ENCODE results near the gene GABRB1. TPM values are rescaled to one million over a fixed set of nuclear protein-coding genes. Genes with fewer than 3 reads are reported as not detected.
"Not testable (repeated sequence)": the region's sequence is repeated elsewhere in the genome, so short reads cannot be mapped to it uniquely, and the experiment has no call there.

The GABRB1 gene
- total RNA-seq, 1 donor from 2014 or later = 10.7 TPM

DNA sequence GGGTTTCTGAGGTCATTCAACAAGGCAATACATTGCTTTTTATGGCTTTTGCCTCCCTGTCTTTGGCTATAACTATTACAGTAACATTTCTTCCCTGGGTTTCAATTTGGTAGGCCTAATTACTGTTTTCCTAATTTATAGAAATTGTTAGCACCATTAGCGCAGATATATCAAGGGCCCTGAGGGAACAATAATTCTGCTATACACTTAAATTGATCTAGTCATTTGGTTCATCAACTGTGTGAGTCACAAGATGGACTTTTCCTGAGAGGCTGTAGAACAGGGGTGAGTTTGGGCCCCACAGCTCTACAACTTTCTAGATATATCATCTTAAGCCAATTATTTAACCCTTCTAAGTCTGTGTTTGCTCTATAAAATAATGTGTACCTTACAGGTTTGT, 324.2 kb downstream of the GABRB1 start:
- intact Hi-C loops (cut with DNase I) = no loop called here

DNA sequence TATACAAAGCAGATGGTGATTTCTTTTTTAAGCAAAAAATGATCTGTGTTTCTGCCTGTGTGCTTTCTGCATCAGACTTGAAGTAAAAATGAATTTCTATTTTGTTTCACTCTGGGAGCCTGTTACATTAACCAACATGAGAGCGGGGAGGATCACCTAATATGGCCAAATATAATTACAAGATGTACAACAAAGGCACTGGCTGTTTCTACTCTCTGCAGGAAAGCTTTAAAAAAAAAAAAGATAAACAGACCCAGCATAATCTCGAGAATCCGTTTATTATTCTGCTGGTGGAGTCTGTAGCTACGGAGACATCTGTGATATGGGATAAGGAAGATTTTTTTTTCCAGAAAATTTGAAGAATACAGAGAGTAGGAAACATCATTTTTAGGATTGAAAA, 328.5 kb downstream of the GABRB1 start:
- intact Hi-C loops (cut with DNase I) = no loop called here
- no peak for DNase-seq (ENCODE audit: low spot score)

More for the DNA sequence above, 324.2 kb downstream of the GABRB1 start:
- no peak for DNase-seq (ENCODE audit: low spot score)

DNA sequence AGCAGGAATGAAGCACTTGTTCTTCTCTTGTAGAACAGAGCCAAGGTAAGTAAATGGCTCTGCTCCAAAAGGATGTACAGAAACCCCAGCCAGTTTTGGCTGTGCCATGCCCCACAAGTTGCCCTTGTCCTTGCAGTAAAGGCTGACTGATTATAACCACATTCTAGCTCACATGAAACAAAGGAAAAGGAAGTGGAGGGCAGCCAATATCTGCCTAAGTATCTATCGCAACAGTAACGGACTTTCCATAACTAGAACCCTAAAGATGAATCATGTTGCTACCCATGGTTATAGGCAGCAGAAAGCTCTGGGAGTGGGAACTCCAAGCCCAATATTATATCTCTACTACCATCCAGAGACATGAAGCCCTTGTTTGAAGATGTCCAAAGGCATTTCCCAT, 336.4 kb downstream of the GABRB1 start:
- no peak for DNase-seq (ENCODE audit: low spot score)
- intact Hi-C loops (cut with DNase I) = no loop called here

DNA sequence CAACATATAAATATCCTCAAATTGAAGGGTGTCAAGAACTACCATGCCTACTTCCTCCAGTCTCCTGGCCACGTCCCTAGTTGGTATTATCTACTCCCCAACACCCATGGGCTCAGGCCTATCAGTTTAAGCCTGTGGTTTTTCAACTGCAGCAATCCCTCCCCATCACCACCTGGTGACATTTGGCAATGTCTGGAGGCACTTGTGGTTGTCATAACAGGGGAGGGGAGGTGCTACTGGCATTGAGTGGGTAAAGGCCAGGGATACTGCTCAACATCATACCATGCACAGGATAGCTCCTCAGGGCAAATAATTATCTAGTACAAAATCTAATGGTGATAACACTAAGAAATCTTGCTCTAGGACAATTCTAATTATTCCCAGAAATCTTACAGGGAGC, 336.8 kb downstream of the GABRB1 start:
- intact Hi-C loops (cut with DNase I) = no loop called here
- no peak for DNase-seq (ENCODE audit: low spot score)

DNA sequence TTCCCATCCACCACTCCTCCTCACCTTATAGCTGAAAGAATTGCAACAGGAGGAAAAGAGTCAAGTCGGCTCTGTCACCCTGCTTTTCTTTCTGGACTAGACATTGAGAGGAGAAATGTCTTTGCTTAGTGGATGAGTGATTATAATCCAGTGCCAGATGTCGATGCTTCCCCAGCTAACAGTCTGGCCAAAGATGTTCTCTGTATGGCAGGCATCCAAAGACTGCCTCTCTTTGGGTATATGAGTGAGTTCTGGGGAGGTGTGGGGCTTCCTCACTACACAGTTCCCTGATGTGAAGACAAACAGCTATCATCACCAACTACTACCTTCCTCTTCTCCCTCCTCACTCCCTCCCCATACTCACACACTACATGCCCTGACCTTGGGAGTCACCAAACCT, 341.2 kb downstream of the GABRB1 start:
- DNase-seq (ENCODE audit: low spot score) = no peak
- intact Hi-C loops (cut with DNase I) = no loop called here

DNA sequence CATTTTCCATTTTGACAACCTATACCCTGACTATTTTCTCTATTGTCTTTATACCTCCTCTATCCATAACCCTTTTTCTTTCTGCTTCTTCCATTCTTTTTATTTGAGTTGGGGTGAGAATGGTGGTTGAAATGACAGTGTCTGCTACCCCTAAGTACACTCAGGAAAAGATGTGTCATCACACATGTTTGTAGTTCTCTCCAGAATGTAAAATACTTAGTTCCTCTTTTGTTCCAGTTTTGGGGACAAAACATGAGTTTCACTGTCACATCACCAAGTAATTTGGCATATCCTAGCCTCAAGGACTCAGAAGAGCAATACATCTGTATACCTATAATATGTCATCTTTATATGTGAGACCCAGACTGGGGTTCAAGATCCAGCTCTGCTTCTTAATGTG, 341.8 kb downstream of the GABRB1 start:
- no peak for DNase-seq (ENCODE audit: low spot score)
- intact Hi-C loops (cut with DNase I) = no loop called here

DNA sequence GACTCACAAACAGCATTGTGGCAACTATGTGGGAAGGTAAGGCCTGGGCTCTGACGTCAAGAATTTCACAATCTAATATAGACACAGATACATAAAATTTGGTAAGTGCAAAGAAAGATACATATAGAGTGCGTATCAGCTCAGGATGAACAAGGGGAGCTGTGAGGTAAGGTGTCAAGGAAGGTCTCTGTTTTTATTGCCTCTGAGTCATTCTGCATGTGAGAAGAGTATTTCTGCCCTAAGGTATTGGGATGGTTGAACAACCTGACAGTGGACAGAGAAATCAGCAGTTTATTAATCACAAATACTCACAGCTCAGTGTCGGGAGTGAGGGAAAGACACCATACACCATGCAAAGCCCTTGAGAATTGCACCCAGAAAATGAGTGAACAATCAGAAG, 342.3 kb downstream of the GABRB1 start:
- intact Hi-C loops (cut with DNase I) = no loop called here
- DNase-seq (ENCODE audit: low spot score) = no peak

DNA sequence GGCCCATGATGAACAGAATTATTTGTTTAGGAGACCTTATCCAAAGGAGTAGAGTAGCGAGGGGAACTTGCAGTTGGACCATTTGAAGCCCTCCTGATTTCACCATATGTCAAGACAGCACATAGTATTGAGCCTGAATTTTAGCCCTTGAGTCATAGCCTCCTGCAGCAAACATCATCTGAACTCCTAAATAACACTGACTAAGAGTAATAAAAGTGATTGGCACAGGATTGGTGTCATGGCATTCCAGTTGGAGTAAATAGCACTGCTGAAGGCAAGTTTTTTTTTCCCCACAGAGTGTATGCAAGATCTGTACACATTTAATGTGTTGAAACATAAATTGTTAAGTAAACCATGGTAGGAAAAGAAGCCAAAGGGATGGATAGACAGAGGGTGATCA, 343.1 kb downstream of the GABRB1 start:
- DNase-seq (ENCODE audit: low spot score) = no peak
- intact Hi-C loops (cut with DNase I) = no loop called here

DNA sequence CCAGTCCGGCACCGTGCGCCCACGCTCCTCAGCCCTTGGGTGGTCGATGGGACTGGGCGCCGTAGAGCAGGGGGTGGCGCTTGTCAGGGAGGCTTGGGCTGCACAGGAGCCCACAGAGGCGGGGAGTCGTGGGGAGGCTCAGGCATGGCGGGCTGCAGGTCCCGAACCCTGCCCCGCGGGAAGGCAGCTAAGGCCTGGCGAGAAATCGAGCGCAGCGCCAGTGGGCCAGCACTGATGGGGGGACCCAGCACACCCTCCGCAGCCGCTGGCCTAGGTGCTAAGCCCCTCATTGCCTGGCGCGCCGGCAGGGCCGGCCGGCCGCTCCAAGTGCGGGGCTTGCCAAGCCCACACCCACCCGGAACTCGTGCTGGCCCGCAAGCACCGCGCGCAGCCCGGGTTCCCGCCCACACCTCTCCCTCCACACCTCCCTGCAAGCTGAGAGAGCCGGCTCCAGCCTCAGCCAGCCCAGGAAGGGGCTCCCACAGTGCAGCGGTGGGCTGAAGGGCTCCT, 346.7 kb downstream of the GABRB1 start:
- intact Hi-C loops (cut with DNase I); DNase-seq (ENCODE audit: low spot score): not testable (repeated sequence)

DNA sequence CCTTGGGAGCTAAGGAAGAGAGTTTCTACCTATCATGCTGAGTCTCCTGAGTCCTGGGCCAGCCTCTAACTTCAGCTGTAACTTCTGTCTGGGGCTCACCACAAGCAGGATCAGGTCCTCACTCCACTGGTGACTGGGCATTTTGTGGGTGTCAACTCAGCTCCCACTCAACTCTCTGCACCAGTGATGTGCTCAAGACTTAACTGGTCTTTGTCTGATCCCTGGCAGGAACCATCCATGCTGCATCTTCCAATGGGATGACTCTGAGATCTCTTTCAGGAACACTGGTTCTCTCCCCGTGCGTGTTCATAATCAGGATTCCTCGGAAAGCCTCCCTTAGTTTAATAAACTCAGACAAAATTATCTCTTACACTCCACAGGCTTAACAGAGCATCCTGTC, 349.8 kb downstream of the GABRB1 start:
- intact Hi-C loops (cut with DNase I) = loop anchor here (10.0 kb wide), 2 partner anchors 346 to 446 kb away; partner anchors contain the start of gene GABRB1
- DNase-seq (ENCODE audit: low spot score) = no peak

DNA sequence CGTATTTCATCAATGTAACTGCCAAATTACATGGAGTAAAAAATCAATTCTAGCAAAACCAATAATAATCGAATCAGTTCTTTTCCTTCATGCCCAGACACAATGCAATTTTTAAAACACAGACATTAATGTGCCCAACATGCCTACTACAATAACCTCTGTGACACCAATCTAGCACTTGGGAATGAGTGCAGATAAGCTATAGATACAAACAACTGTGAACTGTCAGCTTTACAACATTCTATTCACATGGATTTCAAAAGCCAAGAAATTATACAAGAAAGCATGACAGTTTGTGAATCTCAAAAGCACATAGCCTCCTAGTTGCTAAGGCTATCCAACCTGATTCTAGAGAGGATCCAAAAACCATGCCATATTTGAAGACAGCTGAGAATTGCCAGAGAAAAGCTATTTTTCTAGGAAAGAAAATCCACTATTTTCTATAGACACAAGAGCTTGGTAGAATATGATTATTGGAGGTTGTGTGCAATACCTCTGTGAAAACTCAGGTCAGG, 351.5 kb downstream of the GABRB1 start:
- no peak for DNase-seq (ENCODE audit: low spot score)
- intact Hi-C loops (cut with DNase I) = loop anchor here (10.0 kb wide), 2 partner anchors 348 to 448 kb away; partner anchors contain the start of gene GABRB1

DNA sequence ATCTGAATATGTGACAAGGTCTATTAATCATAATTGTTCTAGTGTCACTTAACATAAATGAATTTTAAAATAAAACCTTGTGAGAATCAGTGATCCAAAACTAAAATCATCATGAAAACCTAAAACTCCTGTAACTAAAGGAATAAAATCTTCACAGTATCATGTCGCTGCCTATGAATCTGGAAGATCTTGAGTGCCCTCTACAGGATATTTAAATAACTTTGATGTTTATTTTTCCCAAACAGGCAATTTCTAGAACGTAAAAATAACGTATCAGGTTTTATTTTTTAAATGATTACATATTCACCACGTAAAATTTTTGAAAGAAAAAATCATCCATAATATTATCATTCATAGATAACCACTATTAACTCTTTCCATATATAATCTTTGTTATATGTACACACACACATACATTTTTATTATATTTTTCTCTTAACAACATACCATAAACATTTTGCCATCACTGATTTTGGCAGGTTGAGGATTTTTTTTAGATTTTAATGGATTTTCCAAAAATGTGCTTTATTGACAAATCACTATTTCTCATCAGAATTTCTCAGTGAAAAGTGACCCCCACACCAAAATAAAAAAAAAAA, 352.6 kb downstream of the GABRB1 start:
- no peak for DNase-seq (ENCODE audit: low spot score)
- intact Hi-C loops (cut with DNase I) = loop anchor here (10.0 kb wide), 2 partner anchors 349 to 449 kb away; partner anchors contain the start of gene GABRB1

DNA sequence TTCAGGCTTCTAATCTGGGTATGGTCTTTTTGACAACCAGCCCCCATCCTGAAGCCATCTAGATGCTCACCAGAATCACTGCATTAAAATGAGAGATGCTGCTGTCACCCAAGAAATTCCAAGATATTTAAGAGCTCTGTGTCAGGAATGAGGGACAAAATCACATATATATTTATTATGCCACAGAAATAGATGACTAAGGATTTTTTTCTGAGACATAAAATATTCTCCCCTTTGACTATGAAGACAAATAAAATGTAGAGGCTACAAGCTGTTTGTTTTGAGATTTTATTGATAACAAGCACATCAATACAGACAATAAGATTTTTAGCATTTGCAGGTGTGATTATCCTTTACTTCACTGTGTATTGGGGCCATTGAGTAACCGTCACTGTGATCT, 354.8 kb downstream of the GABRB1 start:
- DNase-seq (ENCODE audit: low spot score) = no peak
- intact Hi-C loops (cut with DNase I) = loop anchor here (5.0 to 10.0 kb wide), 3 partner anchors 351 to 539 kb away; partner anchors contain the start of gene GABRB1

DNA sequence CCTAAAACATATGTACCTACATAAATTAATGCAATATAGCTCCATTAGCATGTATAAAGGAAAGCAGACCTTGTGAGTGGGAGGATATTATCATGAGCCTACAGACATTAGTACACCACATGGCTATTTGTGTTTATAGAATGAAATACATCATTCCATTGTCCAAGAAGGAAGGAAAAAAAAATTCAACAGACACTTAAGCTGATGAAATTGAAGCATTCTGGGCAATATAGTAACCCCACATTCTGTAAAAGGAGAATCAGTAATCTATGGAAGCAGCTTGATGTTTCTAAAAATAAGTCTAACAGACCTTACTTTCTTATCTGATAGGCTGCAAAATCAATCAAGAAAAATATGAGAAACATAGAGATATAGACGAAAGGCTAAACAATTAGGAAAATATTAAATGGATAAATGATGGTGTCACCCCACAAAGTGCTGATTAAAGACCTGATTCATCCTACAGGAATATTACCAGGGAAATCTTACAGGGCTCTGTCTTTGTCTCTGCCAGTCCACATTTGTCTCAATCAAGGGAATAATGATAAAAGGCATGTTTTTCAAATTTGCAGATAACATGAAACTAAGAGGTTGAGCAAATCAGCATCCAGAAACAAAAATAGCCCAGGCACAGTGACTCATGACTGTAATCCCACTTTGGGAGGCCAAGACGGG, 355.3 kb downstream of the GABRB1 start:
- DNase-seq (ENCODE audit: low spot score) = no peak
- intact Hi-C loops (cut with DNase I) = loop anchor here (5.0 to 10.0 kb wide), 3 partner anchors 352 to 539 kb away; partner anchors contain the start of gene GABRB1

DNA sequence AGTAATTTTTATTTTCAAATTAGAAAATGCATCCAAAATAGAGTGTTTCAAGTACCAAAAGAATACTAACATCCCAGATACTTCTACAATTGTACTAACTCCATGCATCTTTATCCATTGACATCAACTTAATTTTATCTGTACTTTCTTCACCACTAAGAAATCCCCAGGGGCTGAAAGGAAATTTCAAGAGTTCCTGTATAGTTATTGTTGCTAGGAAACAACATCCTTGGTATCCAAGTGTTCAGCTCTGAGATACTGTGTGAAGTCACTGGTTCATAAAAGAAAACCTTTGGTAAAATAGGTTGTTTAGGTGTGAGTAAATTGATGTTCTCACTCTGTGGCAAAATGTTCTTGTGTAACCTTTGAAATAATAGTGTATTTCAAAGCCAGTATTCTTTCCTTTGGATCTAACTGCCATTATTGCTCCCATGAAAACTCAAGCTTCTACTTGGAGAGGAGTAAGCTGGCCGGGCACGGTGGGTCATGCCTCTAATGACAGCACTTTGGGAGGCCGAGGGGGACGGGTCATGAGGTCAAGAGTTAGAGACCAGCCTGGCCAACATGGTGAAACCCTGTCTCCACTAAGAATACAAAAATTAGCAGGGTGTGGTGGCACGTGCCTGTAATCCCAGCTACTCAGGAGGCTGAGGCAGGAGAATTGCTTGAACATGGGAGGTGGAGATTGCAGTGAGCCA, 359.2 kb downstream of the GABRB1 start:
- intact Hi-C loops (cut with DNase I) = no loop called here

DNA sequence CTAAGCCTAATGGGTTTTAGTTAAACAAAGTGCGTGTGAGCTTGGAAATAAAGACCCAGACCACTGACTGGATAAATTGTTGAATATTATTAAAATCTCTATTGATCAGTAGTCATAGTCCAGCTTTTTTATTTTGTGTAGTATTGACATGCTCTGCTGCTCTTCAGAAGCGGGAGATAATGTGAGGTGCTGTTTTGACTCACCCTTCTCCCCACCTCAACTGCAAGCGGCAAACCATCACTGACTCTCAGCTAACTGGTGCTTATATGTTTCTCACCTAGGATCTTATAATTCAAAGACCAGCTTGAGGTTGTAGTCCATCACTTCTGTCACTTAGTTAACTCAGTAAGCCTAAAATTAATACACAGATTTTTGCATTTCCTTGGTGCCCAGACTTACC, 359.9 kb downstream of the GABRB1 start:
- intact Hi-C loops (cut with DNase I) = no loop called here
- DNase-seq (ENCODE audit: low spot score) = no peak

More for the DNA sequence above, 359.2 kb downstream of the GABRB1 start:
- no peak for DNase-seq (ENCODE audit: low spot score)

DNA sequence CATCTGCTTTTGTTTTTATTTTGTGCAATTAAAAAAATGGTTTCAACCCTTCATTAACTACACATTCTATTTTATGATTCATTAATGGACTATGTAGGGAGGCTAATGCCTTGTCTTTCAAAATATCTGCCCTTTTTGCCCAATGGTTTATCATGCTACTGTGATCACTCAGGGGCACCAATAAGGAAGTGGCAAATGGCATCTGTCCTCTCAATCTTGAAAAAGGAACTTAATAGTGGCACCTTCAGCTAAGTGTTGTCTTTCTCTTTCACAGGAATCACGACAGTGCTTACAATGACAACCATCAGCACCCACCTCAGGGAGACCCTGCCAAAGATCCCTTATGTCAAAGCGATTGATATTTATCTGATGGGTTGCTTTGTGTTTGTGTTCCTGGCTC, 375.0 kb downstream of the GABRB1 start:
- no peak for DNase-seq (ENCODE audit: low spot score)
- intact Hi-C loops (cut with DNase I) = no loop called here

DNA sequence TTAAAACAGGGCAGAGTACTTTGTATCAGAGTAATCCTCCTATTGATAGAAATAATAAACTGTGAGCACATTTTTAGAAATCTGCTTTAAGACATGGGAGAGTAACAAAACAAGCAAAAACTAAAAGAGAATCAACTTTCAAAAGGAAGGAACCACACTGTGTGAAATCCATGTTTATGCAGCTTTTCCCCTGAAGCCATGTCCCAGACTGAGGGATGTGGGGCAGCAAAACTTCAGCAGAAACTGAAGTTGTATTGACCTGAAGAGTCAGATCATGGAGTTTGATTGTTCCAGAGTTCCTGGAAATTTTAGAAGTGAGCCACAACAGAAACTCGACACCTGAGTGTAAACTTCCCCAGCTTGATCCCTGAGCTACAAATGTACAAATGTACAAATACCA, 378.9 kb downstream of the GABRB1 start:
- intact Hi-C loops (cut with DNase I) = no loop called here
- DNase-seq (ENCODE audit: low spot score) = no peak

DNA sequence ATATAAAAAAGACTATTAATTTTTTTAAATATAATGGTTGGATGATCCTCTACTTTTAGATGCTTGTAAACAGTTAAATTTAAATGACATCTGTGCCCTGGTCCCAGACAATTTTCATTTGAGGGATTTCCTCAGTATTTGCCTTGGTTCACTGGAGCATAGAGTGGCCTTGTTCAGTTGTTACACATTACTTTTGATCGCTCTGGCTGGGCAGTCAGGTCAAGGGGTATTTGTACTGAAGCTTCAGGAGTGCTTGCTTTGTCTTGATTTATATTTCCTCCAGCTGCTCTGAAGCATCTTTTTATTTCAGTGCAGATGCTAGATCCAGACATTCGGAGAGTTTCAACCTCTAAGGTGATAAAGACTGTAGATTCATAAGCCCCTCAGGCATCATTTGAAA, 382.2 kb downstream of the GABRB1 start:
- intact Hi-C loops (cut with DNase I) = no loop called here
- DNase-seq (ENCODE audit: low spot score) = no peak

DNA sequence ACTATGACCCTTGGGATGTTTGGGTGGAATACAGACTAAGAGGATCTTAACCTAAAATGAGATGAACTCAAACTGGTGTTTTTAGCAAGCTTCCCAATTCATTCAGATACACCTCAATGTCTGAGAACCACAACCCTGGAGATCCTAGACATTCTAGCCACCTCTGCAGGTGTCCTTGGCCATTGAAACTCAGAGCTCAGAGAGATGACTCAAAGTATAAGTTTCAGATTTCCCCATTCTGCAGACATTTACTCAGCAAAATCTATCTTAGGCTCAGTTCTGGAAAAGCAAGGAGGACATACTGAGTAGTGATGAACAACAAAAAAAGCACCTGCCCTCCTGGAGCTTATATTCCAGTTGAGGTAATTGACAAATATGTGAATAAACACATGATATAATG, 384.4 kb downstream of the GABRB1 start:
- DNase-seq (ENCODE audit: low spot score) = no peak
- intact Hi-C loops (cut with DNase I) = no loop called here
